GM21576 (cell line): ENCODE data around the gene BRSK2.

ENCODE experiments used
- ATAC-seq: cut with Tn5 transposase; IDR thresholded peaks from one replicate; pipeline ENCODE4 v1.9.1; 2021; ENCODE audit warnings: mild to moderate bottlenecking, moderate library complexity; ENCODE audit not compliant: unreplicated experiment

BRSK2 gene

GRCh38 chr11:1449490-1450243 lies 59.9 kb downstream of the BRSK2 start:
- ATAC-seq: no peak

DNA sequence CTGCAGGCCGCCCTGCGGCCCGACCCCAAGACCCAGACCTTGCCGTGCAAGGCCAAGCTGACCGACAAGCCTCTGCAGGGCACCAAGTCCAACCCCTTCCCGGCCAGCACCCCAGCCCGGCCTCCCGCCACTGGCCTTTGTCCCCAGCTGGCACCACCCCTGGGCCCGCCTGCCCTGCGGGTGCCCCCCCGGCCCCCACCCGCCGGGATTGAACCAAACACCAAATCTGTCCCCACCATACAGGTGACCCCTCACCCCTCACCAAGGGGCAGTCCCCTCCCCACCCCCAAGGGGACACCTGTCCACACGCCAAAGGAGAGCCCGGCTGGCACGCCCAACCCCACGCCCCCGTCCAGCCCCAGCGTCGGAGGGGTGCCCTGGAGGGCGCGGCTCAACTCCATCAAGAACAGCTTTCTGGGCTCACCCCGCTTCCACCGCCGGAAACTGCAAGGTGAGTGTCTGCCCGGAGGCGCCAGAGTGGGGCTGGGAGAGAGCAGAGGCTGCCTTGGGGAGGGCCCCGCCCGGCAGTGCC lies 60.7 kb downstream of the BRSK2 start:
- no peak for ATAC-seq

DNA sequence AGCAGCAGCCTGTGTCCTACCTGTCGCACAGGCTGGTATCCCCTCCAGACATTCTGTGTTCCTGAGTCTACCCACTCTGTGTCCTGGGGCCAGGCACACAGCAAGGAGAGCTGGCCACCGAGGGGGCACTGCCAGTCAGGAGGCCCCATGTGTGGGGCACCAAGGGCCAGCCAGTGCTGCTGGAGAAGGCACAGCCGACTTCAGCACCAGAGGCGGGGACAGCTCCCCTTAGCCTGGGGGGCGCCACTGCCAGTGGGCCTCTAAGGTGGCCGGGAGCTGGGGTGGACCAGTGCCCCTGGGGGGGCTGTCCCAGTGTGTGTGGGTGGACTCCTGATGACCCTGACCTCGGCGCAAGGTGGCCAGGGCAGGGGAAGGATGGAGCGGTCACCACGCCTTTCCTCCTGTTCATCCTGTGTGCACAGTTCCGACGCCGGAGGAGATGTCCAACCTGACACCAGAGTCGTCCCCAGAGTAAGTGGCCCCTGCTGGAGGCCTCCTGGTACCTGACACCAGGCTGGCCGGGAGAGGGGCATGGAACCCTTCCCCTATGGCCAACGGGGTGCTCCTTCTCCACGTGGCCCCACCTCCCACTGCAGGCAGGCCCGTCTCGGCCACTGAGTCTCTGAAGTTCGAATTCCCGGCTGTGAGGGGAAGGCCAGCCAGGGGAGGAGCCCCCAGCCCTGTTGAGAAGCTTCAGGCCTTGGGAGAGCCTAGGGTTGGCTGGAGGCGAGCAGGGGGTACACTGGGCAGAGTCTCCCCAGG lies 61.4 kb downstream of the BRSK2 start:
- ATAC-seq: no peak

DNA sequence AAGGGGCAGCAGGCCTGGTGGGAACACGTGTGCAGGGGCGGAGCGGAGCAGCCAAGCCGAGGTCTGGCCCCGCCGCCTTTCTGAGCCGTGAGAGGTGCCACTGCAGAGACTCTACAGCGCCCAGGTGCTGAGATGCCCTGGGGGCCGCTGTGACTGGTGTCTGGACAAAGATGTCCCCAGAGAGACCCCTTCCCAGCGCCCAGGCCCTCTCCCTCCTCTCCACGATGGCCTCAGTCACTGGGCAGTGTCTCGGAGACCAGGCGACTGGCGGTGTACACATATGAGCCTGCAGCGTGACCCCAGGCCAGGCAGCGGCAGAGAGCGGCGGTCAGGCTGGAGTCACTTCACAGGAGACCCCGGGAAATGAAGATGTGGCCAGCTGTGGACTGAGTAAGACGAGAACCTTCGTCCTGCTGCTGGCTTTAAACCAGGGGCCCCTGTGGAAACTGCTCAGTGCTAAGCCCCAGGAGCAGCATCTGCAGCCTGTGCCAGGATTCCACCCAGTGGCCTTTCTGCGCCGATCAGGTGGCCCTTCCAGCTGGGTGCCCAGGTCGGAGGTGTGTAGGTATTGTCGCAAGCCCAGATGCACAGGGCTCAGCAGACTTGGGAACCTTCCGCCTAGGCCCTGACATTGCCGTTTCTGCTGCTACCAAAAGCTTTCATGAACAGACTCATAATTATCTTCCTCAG lies 62.2 kb downstream of the BRSK2 start:
- no peak for ATAC-seq

- no peak for ATAC-seq
These were observed 63.0 kb downstream of the BRSK2 start for GRCh38 chr11:1452744-1453143.

DNA sequence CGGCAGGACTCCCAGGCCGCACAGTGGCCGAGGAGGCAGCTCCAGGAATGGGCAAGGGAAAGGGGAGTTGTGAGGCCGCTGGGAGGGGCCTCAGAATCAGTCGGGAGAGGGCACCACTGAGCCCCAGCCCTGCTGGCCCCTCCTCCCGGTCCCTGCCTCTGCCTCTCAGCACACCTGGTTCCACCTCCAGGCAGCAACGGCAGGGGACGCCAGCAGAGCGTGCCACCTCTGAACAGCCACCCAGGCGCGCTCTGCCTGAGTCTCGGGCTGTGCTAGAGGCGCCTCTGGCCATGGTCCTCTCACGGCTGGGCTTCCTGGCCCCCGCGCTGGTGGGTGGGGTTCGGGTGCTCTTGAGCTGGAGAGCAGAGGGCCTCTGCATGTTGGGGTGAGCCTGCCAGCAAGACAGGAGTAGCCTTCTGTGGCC lies 63.9 kb downstream of the BRSK2 start:
- peak; percentile 54 for ATAC-seq

DNA sequence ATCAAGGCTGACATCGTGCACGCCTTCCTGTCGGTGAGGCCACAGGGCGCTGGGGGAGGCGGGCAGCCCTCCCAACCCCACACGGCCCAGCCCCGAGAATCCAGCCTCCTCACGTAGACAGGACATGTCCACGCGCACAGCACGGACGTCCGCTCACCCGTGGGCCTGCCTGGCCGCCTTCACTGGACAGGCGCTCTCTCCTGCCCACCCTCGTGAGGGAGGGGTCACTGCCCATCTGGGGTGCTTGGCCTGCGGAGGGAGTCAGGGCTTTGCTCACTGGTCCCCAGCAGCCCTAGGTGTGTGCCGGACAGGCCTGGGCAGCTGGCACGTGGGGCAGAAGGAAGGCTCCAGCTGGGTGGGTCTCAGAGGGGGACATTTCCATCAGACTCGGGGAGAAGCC lies 64.8 kb downstream of the BRSK2 start:
- ATAC-seq: no peak

- no peak for ATAC-seq
These were observed 65.5 kb downstream of the BRSK2 start for GRCh38 chr11:1455032-1455762.

GRCh38 chr11:1455763-1456060 lies 66.0 kb downstream of the BRSK2 start:
- no peak for ATAC-seq

- no peak for ATAC-seq
These were observed 66.4 kb downstream of the BRSK2 start for GRCh38 chr11:1456176-1456575.

DNA sequence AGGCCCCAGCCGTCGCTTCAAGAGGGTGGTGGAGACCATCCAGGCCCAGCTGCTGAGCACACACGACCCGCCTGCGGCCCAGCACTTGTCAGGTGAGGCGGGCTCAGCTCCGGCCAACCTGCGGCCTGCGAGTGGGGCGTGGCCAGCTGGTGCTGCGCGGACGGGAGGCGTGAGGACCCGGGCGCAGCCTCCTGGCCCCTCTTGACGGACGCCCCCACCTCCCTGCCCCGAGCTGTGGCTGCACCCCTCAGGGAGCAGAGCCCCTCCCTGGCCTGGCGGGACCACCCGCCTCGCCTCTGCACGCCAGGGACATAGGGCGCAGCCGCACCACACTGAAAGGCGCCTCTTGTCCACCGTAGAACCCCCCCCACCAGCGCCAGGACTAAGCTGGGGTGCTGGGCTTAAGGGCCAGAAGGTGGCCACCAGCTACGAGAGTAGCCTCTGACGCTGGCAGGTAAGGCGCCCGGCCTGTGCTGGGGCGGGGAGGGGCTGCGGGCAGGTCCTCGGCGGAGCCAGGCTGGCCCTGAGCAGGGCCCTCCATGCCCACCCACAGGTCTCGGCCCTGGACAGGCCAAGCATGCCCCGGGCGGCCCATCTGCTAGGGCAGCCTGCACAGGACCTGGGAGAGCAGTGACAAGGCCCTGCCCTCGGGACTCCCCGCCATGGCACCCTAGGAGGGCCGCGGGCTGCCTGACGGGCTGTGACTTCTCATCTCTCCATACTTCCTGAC lies 67.0 kb downstream of the BRSK2 start:
- ATAC-seq: no peak

GRCh38 chr11:1457326-1457680 lies 67.6 kb downstream of the BRSK2 start:
- ATAC-seq: no peak

GRCh38 chr11:1457856-1458255 lies 68.1 kb downstream of the BRSK2 start:
- no peak for ATAC-seq

GRCh38 chr11:1458340-1459218 lies 68.8 kb downstream of the BRSK2 start:
- no peak for ATAC-seq

- no peak for ATAC-seq
These were observed 69.5 kb downstream of the BRSK2 start for GRCh38 chr11:1459219-1459575.

DNA sequence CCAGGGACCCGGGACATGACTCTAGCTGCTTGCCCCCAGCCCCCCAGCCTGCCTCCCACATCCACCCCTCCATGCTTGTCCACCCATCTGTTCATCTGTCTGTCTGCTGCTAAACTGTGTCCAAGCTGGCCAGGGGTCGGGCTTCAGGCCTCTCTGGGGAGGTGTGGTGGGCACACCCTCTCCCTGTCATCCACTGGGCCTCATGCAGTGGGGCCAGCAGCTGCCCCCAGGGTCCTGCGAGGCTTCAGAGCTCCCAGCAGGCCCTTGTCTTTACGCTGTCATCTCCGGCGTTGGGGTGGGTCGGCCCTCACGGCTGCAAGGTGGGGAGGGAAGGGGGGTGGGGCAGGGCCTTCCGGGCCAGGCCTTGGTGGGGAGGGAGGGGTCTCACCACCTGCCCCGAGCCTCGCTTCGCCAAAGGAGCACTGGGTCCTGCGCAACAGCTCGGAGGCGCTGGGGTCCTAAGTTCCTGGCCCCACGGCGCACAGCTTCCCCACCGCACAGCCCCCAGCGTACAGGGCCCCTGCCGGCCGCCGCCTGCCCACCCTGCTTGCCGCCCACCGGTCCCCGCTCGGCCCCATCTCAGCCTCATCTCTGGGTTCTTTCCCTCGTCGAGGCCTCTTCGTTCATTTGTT lies 70.1 kb downstream of the BRSK2 start:
- no peak for ATAC-seq

GRCh38 chr11:1460396-1460985 lies 70.8 kb downstream of the BRSK2 start:
- no peak for ATAC-seq

DNA sequence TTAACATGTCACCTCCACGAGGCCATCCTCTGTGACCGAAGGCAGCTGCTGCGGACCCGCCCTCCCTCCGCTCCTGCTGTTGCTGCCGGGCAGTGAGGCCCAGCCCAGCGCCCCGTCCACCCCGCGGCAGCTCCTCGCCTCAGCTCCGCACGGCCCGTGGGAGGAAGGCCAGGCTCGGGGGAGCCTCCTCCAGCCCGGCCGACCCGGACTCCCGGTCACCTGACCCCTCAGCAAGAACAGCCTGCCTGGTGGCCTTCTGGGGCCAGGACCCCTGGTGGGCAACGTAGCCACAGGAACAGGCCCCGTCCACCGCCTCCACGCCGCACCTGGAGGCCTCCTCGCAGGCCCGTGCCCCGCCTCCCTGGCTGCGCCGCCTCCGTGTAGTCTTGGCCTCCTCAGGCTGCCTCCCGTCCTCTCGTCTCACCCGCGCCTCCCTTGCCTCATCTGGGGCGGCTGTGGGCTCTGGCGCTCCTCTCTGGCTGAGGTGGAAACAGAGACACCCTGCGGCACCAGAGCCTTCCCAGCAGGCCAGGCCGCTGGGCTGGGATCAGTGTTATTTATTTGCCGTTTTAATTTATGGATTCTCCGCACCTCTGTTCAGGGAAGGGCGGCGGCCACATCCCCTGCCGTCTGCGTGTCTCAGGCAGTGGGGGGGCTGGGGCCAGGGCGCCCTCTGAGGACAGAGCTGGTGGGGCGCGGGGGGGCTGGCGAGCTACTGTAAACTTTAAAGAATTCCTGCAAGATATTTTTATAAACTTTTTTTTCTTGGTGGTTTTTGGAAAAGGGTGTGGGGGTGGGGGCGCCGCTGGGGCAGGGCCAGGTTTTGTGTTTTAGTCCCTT lies 71.5 kb downstream of the BRSK2 start:
- no peak for ATAC-seq
